Hindlimb muscle (tissue), 1 donor: Measurements from ENCODE around the gene SELPLG. TPM values are rescaled to one million over a fixed set of nuclear protein-coding genes. Genes with fewer than 3 reads are reported as not detected.
"Not testable (repeated sequence)": the region's sequence is repeated elsewhere in the genome, so short reads cannot be mapped to it uniquely, and the experiment has no call there.

ENCODE experiments used
- DNase-seq: peaks from one replicate; pipeline ENCODE4 v3.0.0-alpha.2; 2013
- polyA plus RNA-seq: library from polyadenylated mRNA; unstranded; fragments of 120-200 nt; gene quantifications from one replicate; pipeline ENCODE4 v1.2.1, GENCODE V29; 2013; ENCODE audit not compliant: insufficient read length

Gene SELPLG
- polyA plus RNA-seq, 1 donor: 5.2 TPM

DNA sequence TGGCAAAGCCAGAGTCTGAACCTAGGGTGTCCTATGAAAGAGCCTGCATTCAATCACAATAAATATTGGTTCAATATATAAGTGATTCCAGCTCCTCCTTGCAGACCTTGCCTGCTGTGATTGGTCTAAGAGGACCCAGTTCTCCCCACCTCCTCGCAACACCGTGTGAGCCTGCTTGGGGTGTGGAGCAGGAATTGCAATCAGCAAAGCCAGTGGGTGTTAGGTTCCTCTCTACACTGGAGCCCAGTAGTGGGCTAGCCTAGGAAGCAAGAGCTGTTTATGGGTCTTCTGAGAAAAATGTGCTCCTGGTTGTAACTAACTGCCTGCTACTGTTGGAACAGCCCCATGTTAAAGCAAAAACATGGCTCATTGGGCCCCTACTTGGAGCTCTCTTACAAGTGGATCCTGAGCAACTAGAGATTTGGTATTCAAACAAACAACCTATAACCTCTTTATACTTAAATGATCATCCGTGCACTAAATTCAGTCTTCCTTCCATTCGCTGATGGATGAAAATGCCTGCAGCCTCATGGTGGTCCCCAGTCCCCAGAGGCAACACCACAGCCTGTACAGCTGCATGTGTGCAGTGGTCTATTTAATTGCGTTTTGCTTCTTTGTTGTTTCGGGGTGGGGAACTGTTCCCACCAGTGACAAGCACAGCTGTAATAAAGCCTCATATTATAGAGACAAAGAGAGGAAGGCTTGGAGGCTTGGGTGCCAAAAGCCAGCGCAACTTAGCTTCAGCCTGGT lies 3.7 kb upstream of the SELPLG start:
- no peak for DNase-seq

DNA sequence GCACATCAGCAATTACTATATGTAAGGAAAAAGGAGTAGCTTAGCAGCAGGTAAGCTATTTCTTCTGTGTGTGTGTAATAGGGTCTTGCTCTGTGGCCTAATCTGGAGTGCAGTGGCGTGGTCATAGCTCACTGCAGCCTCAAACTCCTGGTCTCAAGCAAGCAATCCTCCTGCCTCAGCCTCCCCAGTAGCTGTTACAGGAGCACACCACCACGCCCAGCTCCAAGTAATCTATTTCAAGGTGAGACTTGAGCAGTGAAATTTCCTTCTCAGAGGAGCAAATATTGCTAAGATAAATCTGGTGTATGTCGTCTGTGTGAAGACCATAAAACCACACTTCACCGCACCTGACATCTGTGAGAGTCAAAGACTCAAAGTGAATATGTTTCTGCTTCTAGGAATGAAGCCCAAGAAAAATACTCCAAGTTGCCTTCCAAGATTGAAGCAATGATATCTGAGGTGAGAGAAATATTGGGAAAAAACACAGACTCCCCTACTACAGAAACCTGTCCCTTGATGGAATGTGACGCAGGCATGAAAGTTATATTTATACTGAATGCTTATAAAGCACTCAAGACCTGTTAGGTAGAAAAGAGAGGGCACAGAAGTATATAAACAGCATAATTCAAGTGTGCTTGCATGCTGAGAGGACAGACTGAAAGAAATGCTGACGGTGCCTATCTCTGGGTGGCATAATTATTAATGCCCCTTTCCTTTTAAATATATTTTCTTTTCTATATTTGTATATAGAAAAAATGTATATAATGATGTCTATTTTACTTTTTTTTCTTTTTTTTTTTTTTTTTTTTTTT lies 2.5 kb upstream of the SELPLG start:
- DNase-seq: no peak

DNA sequence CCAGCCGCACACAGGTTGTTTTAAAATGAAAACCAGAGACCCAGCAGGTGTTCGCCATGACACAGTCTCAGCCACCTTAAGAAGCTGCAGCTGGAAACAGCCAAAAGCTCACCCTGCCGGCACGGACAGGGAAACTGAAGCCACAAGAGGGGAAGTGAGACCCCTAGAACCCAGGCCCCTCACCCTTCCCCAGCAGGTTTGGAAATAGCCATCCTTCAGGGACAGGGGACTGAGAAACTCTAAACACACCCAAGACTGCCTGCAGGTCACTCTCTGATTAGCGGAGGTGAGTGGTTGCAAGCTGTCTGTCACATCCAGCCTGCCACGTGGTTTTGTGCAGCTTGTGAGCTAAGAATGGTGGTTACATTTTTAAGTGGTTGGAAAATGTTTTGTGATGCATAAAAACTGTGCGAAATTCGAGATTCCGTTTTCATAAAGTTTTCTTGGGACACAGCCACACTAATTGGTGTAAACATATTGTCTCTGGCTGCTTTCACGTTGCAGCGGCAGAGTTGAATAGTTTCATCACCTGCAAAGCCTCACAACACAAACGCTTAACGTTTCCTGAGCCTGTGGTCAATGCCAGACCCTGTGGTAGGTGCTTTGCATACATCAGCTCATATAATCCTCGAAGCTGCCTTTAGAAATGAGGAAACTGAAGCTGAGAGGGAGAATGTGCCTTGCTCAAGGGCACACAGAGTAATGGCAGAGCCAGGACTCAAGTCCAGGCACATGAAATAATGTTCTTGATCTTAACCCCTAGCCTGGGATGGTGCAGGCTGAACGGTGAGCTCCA lies 1.7 kb upstream of the SELPLG start:
- DNase-seq: no peak

DNA sequence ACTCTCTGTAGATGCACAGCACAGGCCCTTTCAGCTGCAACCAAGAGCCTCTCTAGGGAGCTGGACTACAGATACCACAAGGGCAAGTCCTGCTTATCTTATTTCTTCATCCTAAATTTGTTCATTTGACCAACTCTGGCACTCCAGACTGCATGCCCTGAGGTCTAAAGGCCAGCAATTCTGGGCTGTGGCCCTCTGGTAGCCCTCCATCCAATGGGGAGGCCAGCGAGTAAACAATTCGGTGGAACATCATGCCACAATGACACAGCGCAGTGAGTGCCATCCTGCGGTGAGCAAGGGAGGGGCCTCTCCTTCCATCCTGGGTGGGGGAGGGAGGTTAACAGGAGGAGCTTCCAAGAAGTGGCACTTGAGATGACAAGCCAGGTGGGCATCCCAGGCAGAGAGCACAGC lies 652 bp upstream of the SELPLG start:
- DNase-seq: no peak

DNA sequence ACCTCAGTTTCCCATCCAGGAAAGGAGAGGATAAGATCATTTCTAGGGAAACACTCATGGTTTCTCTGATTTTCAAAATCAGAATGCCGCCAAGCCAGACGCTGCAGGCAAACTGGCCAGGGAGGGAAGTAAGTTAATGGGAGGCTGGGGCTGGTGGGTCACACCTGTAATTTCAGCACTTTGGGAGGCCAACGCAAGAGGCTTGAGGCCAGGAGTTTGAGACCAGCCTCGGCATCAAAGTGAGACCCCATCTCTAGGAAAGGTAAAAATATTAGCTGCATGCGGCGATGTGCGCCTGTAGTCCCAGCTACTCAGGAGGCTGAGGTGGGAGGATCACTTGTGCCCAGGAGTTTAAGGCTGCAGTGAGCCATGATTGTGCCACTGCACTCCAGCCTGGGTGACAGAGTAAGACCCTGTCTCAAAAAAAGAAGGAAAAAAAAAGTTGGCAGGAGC lies 587 bp downstream of the SELPLG start:
- no peak for DNase-seq

DNA sequence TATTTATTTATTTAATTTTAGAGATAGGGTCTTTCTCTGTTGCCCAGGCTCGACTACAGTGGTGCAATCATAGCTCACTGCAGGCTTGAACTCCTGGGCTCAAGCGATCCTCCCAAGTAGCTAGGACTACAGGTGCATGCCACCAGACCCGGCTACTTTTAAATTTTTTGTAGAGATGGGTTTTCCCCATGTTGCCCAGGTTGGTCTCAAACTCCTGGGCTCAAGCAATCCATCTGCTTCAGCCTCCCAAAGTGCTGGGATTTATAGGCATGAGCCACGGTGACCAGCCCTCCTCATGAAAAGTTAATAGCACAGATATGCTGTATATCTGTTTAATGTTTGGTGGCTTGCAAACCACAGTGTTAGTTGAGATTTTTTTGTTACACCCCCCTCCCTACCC lies 2.4 kb downstream of the SELPLG start:
- DNase-seq: not testable (repeated sequence)

DNA sequence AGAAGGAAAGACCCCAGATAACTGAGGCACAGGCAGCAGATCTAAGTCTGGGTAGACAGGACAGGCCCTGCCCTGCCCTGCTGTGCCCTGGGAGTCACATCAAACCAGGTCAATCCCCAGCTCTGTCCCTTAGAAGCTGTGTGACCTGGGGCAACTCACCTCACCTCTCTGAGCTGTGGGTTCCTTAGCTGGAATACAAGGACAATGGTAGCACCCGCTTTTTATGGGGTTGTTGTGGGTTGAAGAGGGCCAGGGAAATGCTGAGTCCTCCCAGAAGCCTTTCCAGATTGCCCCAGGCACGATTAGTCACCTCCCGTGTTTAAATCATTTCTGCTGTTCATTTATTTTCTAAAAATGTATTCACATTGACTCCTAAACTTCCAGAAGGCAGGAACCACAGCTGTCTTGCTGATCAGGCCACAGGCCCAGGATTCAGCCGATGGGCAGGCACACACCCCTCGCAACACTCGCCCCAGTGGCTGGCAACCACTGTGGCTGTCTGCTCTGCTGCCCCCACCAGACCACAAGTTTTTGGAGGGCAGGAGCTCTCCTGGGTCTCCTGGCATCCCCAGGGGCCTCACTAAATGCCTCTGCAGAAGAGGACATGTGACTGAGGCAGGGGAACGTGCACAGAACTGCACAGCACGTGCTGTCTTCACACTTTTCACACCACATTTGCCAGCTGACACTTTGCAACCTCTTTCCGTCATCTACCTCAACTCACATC lies 3.0 kb downstream of the SELPLG start:
- no peak for DNase-seq

DNA sequence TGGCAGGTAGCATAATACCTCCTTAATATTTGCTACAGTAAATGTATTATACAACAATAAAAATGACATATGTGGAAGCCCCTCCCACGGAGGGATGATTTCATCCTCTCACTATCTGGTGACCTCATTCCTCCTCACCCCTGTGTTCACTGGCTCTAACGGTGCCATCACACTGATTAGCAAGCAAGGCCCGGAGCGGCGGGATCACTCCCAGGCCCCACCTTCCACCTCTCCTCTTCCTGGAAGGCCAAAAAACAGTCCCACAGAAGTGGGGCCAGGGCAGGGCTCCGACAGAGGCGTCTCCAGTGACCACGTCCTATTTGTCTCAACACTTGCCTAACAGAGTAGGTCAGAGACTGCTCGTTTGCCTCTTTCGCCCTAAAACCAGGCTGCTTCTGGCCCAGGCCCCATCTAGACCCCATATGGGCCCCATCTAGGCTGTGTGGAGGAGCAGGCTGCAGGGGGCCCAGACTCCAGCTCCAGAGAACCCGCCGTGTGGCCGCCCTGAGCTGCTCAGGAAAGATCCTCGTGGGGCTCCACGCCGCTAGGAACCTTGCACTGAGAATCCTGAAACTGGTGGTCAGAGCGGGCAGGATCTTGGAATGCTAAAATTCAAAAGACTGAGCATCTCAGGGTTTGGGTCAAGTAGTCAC lies 3.7 kb downstream of the SELPLG start:
- peak; percentile 59 for DNase-seq

DNA sequence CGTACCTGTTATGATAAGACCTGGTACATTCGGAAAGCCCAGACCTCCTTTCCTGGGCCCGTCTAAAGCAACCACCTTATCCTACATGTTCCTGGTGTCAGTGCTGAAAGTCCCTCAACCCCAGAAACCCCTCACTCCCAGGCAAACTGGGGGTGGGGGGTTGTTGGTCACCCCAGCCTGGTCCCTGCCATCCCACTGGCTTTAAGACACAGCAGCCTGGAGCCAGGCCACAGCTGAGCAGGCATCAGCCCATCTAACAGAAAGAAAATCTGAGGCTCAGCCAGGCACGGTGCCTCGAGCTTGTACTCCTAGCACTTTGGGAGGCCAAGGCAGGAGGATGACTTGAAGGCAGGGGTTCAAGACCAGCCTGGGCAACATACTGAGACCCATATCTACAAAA lies 4.5 kb downstream of the SELPLG start:
- no peak for DNase-seq

DNA sequence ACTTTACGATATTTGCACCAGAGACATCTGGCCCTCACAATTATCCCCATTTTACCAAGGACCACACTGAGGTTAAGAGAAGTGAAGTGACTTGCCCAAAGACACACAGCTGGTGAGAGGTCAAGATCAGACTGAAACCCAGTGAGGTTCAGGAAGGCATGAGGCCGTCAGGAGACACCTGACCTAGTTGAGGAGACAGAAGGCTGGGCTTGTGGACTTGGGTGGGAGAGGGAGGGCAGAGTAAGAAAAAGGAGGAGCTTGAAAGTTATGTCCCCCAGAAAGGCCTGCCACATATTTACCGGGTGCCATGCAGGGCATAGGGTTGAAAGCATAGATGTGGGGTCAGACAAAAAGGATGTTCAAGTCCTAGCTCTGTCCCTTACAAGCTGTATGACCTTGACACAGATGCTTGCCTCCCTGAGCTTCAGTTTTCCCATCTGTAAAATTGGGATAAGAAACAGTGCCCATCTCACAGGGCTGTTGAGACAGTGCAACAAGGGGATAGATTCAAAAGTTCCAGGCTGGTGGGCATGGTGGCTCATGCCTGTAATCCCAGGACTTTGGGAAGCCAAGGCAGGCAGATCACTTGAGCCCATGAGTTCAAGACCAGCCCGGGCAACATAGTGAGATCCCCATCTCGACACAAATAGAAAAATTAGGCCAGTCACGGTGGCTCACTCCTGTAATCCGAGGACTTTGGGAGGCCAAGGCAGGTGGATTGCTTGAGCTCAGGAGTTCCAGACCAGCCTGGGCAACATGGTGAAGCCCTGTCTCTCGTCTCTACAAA lies 6.4 kb downstream of the SELPLG start:
- DNase-seq: no peak

DNA sequence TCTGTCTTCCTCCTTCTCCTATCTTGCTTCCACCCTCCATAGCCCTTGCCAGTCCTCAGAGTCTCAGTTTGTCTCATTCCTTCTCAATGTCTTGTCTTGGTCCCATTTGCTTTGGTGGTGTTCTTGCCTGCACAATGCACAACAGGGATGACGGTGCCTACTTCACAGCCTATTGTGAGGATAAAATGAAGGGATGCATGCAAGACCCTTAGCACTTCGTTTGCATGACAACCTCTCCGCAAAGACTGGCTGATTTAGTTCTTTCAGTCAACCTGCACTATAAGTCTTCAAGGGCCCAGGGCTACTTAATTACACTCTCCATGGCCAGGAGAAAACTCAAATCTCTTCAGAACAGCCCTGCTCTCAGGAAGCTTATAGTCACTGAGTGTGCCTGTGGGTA lies 8.5 kb downstream of the SELPLG start:
- no peak for DNase-seq

DNA sequence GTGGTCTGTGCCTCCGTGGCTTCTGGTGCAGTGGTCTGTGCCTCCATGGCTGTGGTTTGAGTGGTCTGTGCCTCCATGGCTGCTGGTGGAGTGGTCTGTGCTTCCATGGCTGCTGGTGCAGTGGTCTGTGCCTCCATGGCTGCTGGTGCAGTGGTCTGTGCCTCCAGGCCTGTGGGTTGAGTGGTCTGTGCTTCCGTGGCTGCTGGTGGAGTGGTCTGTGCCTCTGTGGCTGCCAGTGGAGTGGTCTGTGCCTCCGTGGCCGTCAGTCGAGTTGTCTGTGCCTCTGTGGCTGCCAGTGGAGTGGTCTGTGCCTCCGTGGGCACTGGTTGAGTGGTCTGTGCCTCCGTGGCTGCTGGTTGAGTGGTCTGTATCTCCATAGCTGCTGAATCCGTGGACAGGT lies 10.1 kb downstream of the SELPLG start:
- DNase-seq: no peak

DNA sequence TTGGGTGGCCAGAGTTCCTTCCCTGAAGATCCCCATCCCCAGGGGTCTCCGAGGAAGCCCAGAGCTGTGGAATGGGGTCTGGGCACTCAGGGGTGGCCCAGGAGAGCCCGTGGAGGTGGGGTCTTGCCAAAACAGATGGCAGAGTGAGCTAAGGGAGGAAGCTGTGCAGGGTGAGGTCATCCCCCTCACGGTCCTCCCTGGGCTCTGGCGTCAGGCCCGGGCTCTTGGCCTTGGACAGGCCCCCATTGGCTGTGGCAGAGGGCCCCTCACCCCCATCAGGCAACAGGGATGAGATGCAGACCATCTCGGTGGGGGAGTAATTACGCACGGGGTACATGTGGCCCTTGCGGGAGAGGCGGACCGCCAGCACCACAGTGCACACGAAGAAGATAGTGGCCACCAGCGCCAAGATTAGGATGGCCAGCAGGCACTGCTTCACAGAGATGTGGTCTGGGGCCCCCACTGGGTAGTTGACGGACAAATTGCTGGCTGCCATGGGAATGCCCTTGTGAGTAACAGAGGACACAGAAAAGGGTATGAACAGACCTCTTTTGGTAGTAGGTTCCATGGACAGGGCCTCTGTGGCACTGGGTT lies 10.7 kb downstream of the SELPLG start:
- no peak for DNase-seq

DNA sequence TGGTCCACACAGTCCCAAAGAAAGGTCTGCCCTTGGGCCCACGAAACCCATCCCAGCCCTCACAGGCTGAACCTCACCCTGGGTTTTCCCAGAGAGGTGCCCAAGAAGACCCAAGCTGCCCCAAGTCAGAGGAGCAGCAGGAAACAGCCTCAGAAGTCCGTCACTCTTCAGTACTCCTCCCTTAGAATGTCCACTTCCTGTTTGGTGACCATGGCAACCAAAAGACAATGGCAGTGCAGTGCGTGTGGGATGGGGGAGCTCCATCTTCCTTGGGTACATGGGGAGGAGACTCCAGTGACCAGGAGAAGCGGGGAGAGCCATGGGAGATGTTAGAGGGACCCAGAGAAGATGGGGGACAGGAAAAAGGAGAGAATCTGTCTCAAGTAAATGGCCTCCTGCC lies 11.3 kb downstream of the SELPLG start:
- no peak for DNase-seq

DNA sequence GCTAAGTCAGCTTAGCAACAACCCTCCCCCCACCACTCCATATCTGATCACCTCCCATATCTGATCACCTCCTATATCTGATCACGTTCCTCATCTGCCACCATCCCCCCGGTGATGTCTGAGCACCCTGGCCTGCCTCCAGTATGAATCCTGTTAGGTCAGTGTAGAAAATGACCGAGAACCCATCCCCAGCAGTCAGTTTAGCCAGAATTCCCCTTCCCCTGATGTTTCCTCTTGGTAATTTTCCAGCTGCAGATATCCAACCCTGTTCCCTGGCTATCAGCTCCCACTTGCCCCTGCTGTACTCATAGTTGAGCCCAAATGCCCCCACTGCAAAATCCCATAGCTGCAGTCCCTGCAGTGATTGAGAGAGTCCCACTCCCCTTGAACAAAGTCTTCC lies 12.5 kb downstream of the SELPLG start:
- DNase-seq: no peak

DNA sequence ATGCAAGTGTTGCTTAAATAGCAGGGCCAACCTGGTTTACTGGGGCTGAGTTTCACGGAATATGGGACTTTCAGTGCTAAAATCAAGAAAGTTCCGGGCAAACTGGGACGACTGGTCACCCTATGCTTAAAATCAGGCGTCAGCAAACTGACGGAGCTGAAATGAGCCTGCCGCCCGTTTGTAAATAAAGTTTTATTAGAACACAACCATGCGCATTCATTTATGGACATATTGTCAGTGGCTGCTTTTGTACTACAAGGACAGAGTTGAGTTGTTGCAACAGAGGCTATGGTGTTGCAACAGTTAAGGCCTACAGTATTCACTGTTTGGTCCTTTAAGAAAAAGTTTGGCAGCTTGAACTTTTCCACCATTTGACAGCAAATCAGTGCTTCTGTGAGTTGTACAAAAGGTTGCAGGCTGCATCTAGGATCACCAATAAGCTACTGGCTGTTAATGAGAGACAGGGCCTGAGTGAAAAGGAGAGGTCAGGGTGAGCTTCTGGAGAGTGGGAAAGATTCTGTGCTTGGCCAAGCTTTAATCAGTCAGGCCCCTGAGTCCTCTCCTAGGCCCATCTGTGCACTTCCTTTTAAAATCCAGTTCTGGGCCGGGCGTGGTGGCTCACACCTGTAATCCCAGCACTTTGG lies 13.3 kb downstream of the SELPLG start:
- DNase-seq: no peak

DNA sequence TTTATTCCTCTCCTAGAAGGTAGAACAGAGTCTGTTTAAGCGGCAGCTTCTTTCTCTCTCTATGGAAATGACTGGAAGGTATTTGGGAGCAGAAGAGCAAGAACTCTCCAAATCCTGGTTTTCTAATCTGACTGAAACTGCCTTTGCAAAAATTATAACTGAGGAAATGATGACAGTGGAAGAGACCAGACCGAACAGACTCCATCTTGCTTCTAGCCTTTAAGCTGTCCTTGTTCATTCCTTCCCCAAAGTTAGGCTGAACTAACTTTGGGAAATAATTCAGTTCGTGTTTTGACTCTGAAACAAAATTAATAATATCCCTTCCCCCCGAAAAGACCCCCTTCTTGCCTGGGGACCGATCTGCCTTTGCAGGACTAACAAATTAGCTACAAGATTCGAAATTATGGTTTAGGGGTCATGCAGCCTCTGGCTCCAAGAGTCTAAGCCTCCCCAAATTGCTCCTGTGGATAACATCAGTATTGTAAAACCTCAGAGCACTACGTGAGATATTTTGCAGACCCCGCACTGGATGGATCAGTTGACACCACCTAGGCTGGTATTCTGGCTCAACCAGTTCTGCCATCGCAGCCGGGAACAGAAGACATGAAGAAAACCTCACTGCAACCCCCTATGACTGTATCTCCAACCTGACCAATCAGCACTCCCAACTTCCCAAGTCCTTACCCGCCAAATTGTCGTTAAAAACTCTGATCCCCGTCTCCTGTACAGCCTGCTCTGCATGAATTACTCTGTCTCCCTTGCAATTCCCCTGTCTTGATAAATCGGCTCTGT lies 14.1 kb downstream of the SELPLG start:
- DNase-seq: no peak

DNA sequence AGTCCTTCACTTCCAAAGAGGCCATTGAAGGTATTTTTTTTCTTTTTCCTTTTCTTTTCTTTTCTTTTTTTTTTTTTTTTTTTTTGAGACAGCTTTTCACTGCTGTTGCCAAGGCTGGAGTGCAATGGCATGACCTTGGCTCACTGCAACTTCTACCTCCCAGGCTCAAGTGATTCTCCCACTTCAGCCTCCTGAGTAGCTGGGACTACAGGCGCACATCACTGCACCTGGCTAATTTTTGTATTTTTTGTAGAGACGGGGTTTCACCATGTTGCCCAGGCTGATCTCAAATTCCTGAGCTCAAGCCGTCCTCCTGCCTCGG lies 14.8 kb downstream of the SELPLG start:
- DNase-seq: not testable (repeated sequence)
